ENCODE results near the gene LY9. TPM values are rescaled to one million over a fixed set of nuclear protein-coding genes. Genes with fewer than 3 reads are reported as not detected.
"Not testable (repeated sequence)": the region's sequence is repeated elsewhere in the genome, so short reads cannot be mapped to it uniquely, and the experiment has no call there.

LY9 gene
- total RNA-seq, 4 donors from 2014 or later = 0.26 to 3.2 (median 0.60) TPM

DNA sequence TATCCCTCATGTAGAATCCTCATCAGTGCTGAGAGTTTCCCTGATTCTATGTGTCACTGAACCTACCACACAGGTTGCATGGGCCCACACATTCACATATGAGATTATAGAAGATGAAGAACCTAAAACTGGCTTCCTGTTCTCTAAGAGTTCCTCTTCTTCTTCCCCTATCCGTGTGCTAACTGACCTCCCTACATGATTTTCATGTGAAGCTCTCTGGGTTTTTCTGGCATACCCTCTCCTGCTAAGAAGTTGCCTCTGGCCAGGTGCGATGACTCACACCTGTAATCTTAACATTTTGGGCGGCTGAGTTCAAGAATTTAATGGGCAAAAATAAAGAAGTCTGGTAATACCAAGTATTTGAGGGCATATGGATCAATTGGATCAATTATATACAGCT is 72.2 kb downstream of the LY9 start:
- Histone ChIP-seq H3K9me3 (no peaks in the 10 kb centered on the region), H3K27ac (no peak overlapping the region), H3K4me1 (peaks cover 0 to 11% (median 3%) of the 10 kb centered on the region in 3 donors), H3K27me3 (no peaks in the 10 kb centered on the region), H3K36me3 (no peaks in the 10 kb centered on the region), H3K4me3 (no peak overlapping the region)
- intact Hi-C loops (cut with DNase I) = no loop called here
- WGBS, 2 donors = 35 to 48% methylated on average over 3 of the region's 3 CpGs
- TF ChIP-seq POLR2A (IDR thresholded peaks at IDR 0.05) (no peak), CTCF (IDR thresholded peaks at IDR 0.05) (no peak)
- DNase-seq = no peak

- TF ChIP-seq CTCF (IDR thresholded peaks at IDR 0.05) (no peak), POLR2A (IDR thresholded peaks at IDR 0.05) (no peak)
- no peak for DNase-seq
- Histone ChIP-seq H3K27me3 (no peaks in the 10 kb centered on the region), H3K36me3 (no peaks in the 10 kb centered on the region), H3K4me1 (no peaks in the 10 kb centered on the region), H3K9me3 (no peaks in the 10 kb centered on the region), H3K27ac (no peak overlapping the region), H3K4me3 (no peak overlapping the region)
- 40 to 46% methylated on average over 3 of the region's 3 CpGs for WGBS, 2 donors
- intact Hi-C loops (cut with DNase I) = no loop called here
These were observed 79.0 kb downstream of the LY9 start for GRCh38 chr1:160874935-160875334.

- H3K27ac ChIP-seq; intact Hi-C loops (cut with DNase I); H3K4me1 ChIP-seq; DNase-seq; H3K27me3 ChIP-seq; H3K9me3 ChIP-seq; H3K36me3 ChIP-seq; H3K4me3 ChIP-seq: not testable (repeated sequence)
- WGBS, 2 donors = 65 to 67% methylated on average over 4 of the region's 4 CpGs
These were observed 79.6 kb downstream of the LY9 start for GRCh38 chr1:160875591-160875990.

DNA sequence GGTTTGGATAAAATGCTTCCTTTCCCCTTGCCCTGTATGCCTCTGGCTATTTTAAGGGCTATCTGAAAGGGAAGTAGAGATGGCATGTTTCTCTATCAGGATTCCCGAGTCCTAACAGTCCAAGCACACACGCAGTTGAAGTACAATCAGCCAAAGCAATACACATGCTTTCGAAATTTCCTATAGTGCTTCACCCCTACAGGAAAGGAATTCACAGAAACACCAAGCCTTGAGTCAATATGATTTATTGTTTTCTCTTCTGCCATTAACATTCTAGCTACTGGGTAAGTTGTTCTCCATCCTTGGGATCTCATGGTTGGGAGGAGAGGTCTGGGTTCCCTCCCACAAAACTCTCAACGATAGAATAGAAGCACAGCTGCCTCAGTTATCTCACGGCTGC is 80.3 kb downstream of the LY9 start:
- WGBS, 2 donors = 76 to 88% methylated on average over 5 of the region's 5 CpGs
- Histone ChIP-seq H3K9me3 (no peaks in the 10 kb centered on the region), H3K36me3 (no peaks in the 10 kb centered on the region), H3K27ac (no peak overlapping the region), H3K27me3 (no peaks in the 10 kb centered on the region), H3K4me3 (no peak overlapping the region), H3K4me1 (no peaks in the 10 kb centered on the region)
- no peak for TF ChIP-seq POLR2A (IDR thresholded peaks at IDR 0.05)
- no peak for TF ChIP-seq CTCF (IDR thresholded peaks at IDR 0.05)
- intact Hi-C loops (cut with DNase I) = no loop called here
- no peak for DNase-seq

- Histone ChIP-seq H3K27me3 (no peaks in the 10 kb centered on the region), H3K27ac (no peak overlapping the region), H3K4me3 (no peak overlapping the region), H3K9me3 (no peaks in the 10 kb centered on the region), H3K4me1 (no peaks in the 10 kb centered on the region), H3K36me3 (no peaks in the 10 kb centered on the region)
- intact Hi-C loops (cut with DNase I) = no loop called here
- DNase-seq = no peak
- TF ChIP-seq POLR2A (IDR thresholded peaks at IDR 0.05) (no peak), CTCF (IDR thresholded peaks at IDR 0.05) (peak in 2 of 6 experiments; percentile 15 to 20)
These were observed 81.2 kb downstream of the LY9 start for GRCh38 chr1:160877221-160877620.

Other genes starting within 250 kb of the LY9 start
- 1 to 10 TPM in 3 of 4 donors, under 1 TPM in 1; 0.61 to 9.0 (median 2.4) TPM for gene CD84, start 216.7 kb upstream of the LY9 start, total RNA-seq
- 1 to 10 TPM in 3 of 4 donors, not detected in 1; 1.1 to 2.2 (median 1.7) TPM for gene SLAMF1, start 149.1 kb upstream of the LY9 start, total RNA-seq
- gene CD48, start 84.4 kb upstream of the LY9 start, total RNA-seq = 10 to 100 TPM in 1 of 4 donors, 1 to 10 TPM in 3; 1.1 to 13.7 (median 5.3) TPM
- gene SLAMF7, start 56.9 kb upstream of the LY9 start, total RNA-seq = 1 to 10 TPM; 1.8 to 3.2 (median 2.3) TPM
- gene CD244, start 66.7 kb downstream of the LY9 start, total RNA-seq = 1 to 10 TPM in 1 of 4 donors, under 1 TPM in 3; 0.18 to 1.7 (median 0.56) TPM
- not detected for gene ITLN1, start 89.0 kb downstream of the LY9 start, total RNA-seq
- gene ITLN2, start 158.6 kb downstream of the LY9 start, total RNA-seq = not detected
- gene F11R, start 225.0 kb downstream of the LY9 start, total RNA-seq = 100 to 1,000 TPM in 1 of 4 donors, 10 to 100 TPM in 3; 84.9 to 108 (median 94.2) TPM
- gene TSTD1, start 242.8 kb downstream of the LY9 start, total RNA-seq = 10 to 100 TPM; 69.3 to 99.0 (median 91.4) TPM
- gene USF1, start 249.8 kb downstream of the LY9 start, total RNA-seq = 10 to 100 TPM; 35.9 to 55.7 (median 49.4) TPM